Fibroblast of the aortic adventitia (primary cell): ENCODE results near the gene NHLRC2. TPM values are rescaled to one million over a fixed set of nuclear protein-coding genes. Genes with fewer than 3 reads are reported as not detected.

ENCODE experiments used
- DNase-seq: peaks from one replicate; pipeline ENCODE4 v3.0.0-alpha.2; 2010; ENCODE audit warnings: low read depth
- H3K4me3 ChIP-seq: 2 replicates; pipeline ENCODE4 v1.5.1; 2011; ENCODE audit warnings: low read depth, mild to moderate bottlenecking, control low read depth, low read length, moderate library complexity
- CTCF ChIP-seq: IDR thresholded peaks from 2 replicates; pipeline ENCODE4 v1.5.1; 2011; ENCODE audit warnings: mild to moderate bottlenecking, low read length, control low read depth, inconsistent platforms; ENCODE audit not compliant: insufficient read depth
- total RNA-seq: library from RNA; depleted of rRNA; stranded (reverse); fragments of >200 nt; gene quantifications from 2 replicates; pipeline ENCODE4 v1.2.3, GENCODE V29; 2012; ENCODE audit warnings: low replicate concordance

The NHLRC2 gene
- total RNA-seq, 1 donor, result 26.3 TPM

DNA sequence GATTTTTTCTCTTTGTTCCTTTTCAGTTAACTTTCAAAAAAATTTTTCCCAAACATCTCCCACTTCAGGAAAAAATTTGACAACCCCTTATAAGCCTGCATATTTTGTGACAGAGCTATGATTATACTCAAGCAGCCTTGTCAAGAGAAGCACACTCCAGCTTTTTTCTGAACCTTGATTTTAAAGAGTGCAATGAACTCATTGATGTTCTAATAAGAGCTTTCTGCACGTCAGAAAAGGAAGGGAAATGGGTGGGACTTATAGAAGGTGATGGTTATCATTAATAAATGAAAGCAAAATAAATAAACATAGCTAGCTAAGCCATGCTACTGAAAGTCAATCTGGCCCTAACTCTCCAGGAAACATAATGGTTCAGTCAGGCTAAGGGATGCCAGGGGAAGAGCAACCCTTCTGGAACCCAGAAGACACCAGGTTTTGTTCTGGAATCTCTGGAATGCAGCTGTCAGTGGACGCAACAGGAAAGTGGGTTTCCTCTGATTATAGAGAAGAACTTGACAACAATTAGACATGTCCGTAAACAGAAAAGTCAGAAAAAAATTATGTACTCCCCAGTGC lies 76.1 kb downstream of the NHLRC2 start:
- TF ChIP-seq CTCF, result no peak

GRCh38 chr10:113932854-113933253 lies 78.4 kb downstream of the NHLRC2 start:
- no peak overlapping the region for H3K4me3 ChIP-seq
- TF ChIP-seq CTCF, result no peak
- DNase-seq, result no peak

More for the DNA sequence above, 76.1 kb downstream of the NHLRC2 start:
- H3K4me3 ChIP-seq, result no peak overlapping the region
- DNase-seq, result no peak

GRCh38 chr10:113933894-113934532 lies 79.6 kb downstream of the NHLRC2 start:
- no peak for TF ChIP-seq CTCF
- no peak for DNase-seq

DNA sequence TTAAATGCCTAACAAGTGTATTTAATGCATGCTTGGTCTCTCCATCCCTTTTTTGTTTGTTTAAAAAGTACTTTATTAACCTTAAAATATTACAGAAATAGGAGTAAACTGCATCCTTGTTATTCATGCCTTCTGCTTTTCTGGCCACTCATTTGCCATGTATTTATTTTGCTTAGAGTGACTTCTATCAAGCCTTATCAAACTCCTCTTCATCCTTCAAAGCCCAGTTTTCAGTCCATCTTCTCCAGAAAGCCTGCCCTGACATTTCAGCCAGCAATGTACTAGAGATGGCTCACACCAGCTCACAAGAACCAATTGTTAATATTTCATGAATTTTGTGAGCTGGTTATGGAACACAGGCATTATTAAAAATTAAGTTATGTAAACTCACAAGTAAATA lies 82.8 kb downstream of the NHLRC2 start:
- TF ChIP-seq CTCF, result no peak
- DNase-seq, result no peak
- H3K4me3 ChIP-seq, result no peak overlapping the region

More at GRCh38 chr10:113933894-113934532, 79.6 kb downstream of the NHLRC2 start:
- H3K4me3 ChIP-seq, result no peak overlapping the region

GRCh38 chr10:113937756-113938155 lies 83.3 kb downstream of the NHLRC2 start:
- TF ChIP-seq CTCF, result no peak
- no peak for DNase-seq
- H3K4me3 ChIP-seq, result no peak overlapping the region

DNA sequence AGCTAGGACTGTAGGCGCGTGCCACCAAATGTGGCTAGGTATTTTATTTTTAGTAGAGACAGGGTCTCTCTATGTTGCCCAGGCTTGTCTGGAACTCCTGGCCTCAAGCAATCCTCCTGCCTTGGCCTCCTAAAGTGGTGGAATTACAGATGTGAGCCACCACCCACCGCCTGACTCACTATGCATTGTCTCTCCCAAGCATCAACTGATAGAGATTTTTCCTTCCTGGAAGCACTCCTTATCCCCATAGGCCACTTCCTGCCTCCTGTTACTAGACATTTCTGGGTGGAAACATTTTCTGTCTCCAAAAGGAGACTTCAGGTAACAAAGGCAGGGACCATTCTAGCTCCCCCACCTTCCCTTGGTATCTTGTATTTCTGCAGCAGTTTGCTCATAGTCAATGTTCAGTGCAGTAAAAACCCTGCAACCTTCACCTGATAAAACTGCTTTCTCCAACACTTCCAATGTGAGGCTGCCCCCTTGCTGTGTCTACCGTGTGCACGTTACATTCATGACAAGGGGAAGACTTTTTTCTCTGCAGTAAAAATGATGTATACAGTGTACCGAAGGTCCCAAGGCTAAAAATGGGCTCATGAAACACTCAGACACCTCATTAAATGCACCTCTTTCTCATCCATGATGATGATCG lies 84.9 kb downstream of the NHLRC2 start:
- no peak overlapping the region for H3K4me3 ChIP-seq
- TF ChIP-seq CTCF, result no peak
- no peak for DNase-seq
